SIG-M5 treated with dmso at 0.1 percent for 504 hours (cell line): ENCODE measurements around the gene CARMIL1.

ENCODE experiments used
- DNase-seq: peaks from one replicate; lab custom pipeline; 2025; ENCODE audit not compliant: unreplicated experiment; lab: John Stamatoyannopoulos, UW

Gene CARMIL1

DNA sequence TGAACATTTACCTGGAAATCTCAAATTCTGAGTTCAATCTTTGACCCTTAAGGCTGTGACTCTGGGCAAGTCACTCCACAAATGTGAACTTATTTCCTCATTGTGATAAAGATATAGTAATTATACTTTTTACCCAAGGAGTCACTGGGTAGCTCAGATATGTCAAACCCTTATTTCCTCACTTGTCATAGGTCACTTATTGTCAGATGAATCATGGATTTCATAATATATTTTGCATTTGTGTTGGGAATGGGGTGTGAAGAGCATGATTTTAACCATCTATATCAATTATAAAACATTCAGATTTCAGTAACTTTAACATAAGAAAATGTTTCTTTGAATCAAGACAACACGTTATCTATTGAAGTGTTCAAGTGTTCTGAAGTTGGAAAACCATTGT is 3.7 kb upstream of the CARMIL1 start:
- no peak for DNase-seq

DNA sequence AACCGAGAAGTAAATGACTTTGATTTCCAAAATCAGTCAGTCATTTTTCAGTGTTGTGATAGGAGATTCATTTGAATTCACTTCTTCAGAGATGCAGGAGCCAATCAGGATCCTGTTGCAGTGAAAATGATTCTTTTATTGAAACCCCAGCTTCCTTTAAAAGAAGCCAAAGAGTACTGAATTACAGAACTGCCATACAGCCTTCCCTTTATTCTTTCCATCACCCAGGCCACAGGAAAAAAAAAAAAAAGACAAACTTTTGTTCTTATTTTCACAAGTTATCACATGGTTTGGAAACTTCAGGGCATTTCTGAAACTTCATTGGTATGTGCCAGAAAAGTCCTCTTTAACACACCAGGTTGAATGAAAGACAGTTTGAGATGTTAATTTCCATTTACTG is 1.8 kb upstream of the CARMIL1 start:
- DNase-seq: no peak

DNA sequence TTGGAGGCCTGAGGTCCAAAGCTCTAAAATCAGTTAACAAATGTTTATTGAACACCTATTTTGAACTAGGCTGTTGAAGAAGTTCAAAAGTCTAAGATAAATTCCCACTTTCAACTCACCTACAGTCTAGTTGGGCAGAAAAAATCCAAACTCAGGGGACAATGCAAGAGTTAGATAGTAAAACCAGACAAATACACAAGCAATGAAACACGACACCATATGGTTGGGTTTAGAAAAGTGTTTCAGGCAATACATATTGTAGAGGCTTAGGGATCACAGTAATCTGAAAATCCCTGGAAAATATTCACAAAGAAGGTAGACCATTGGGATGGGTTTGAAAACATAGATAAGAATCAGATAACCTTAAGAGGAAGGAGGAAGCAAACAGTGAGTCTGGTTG is 1.3 kb upstream of the CARMIL1 start:
- DNase-seq: no peak

DNA sequence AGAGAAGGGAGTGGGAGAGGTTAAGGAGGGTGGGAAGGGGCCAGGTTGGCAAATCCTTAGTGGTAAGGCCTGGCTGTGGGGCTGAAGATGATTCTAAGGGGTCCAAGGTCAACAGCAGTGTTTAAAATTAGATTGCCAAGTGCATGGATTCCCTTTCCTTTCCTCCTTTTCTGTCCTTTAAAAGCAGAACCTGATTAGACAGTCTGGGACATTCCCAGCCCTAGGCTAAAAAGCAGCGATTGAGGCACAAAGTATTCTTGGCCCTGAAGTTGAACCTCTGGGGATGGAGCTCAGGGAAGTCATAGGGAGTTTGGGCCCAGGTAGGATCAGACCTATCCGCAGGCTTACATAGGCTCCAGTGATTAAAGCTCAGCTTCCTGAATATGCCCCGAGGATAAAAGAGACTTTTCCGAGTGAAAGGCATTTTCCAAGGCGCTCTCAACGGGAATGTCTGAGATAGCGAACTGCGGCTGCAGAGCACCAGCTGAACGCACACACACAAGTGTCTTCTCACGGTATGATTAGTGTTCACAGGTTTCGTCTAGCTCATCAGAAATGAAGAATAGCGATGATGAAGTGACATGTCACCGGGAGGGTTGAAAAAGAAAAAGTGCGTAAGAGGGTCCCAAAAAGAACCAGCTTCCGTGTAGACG is 787 bp upstream of the CARMIL1 start:
- no peak for DNase-seq

DNA sequence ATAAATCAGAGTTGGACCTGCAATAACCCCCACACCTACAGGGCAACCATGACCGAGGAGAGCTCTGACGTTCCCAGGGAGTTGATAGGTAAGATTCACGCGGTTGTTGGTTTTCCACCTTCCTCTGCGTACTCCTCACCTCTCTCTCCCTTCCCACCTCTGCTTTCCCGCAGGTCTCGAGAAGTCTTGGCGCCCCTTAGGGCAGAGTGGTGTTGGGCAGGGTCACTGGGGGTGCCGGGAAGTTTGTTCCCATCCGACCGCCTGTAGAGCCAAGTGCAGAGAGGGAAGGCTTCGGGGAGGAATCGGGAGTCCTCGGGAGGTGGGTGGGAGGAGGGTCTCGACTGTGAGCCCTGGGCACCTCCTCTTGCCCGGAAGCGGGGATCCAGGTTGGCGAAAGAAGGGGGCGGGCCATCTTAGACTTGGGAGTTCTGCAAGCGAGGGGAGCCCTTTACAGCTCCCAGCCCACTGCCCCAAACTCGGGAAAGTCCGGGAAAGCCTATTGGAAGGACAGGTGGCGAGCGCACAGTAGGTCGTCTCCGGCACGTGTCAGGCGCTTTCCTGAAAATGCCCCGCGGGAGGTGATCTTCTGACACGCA is 672 bp downstream of the CARMIL1 start:
- no peak for DNase-seq

DNA sequence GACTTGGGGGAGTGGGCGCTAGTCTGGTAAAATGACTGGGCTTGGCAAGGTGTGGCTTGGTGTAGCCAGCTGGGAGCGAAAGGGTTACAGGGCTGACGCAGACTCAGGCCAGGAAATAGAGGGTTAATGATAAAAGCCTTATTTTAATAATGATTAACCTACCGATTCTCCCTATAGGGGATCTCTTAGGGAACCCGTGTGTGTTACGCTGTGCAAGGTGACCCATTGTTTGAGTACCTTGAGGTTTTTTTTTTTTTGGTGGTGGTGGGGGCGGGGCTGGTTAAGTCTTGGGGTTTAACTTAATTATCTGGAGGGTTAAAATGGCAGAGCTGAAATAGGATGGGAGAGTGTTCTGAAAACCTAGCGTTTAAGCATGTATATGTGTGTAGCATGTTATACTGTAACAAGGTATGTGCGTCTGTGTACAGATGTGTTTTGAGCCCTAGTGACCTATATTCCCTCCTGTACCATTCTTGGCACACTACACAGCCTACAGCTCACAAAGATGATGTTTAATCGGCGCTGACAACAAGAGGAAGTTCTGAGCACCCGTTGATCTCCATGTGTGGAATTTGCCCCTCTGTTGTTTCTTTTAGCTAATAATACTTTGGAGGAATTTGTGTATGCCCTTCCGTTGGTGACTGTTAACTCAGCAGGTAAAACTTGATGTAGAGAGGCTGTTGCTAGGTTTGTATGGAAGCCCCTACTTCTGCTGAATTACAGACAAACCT is 1.3 kb downstream of the CARMIL1 start:
- DNase-seq: no peak

DNA sequence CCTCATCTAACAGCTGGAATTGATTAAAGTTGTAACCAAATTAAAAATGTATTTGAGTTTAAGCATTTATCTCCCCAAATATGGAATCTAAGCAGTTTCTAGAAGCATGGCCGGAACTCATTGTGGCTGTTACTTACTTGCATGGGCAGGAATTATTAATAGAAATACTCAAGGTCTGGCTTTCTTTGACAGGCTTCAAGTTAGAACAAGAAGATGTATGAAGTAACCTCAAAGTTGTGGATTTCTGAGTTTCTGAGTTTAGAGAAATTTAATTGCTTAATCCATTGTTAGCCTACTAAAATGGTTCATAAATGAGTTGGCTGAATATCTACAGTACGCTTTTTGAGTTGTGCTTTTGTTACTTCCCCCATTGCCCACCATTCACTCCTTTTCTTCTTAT is 7.7 kb downstream of the CARMIL1 start:
- DNase-seq: no peak

DNA sequence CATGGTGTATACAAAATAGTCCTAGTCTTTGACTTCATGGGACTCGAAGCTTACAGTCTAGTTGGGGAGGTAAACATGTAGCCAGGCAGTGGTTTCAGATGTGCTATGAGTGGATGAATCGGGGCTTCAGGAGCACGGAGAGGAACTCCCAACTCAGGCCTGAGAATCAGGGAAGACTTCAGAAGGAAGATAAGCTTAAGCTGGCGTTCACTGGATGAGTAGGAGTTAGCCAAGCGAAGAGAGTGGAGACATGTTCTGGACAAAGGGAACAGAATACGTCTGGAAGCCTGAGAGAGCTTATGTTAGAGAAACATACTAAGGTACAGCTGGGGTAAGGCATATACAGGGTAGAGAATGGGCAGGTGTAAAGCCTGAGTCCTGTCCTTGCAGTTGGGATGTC is 8.8 kb downstream of the CARMIL1 start:
- DNase-seq: no peak

DNA sequence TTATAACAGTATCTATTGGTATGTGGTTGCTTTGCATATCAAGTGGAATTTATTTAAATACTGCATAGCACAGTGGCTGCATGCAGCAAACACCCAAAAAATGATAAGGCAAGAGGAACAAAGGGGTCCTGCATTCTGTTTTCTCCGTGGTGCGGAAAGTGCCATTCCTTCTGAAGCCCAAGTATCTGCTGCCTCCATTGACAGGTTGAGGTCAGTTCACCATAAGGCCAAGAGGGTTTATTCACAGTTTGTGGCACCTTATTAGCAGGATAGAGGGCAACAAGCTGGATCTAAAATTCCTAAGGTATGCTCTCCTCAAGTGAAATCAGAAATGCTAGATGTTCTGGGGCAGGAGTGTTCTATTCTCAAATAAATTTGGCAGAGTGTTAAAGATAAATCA is 9.3 kb downstream of the CARMIL1 start:
- no peak for DNase-seq

DNA sequence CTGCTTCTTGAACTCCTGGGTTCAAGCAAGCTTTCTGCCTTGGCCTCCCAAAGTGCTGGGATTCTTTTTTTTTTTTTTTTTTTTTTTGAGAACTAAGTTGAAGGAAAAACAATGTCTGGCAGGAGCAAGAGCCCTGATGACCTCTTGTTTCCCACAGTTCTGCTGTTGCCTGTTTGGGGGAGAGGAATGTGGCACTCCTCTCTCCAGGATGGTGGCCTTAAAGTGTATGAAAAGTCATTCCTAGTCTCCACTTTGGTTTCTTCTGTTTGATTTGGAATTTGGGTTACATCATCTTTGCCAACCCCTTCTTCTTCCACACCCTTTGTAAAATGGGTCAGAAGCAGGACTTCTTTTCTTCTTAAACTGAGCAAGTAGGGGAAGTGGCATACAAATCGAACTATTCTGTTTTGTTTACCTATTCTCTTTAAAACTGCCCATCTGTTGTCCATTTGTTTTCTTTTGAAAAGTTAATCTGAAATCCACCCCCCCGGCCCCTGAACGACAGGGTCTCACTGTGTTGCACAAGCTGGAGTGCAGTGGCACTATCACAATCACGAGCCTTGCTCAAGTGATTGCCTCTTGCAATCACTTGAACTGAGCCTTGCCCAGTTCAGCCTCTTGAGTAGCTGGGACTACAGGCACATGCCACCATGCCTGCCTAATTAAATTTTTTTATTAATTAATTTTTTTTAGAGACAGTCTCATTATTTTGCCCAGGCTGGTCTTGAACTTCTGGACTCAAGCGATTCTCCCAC is 11.3 kb downstream of the CARMIL1 start:
- no peak for DNase-seq

DNA sequence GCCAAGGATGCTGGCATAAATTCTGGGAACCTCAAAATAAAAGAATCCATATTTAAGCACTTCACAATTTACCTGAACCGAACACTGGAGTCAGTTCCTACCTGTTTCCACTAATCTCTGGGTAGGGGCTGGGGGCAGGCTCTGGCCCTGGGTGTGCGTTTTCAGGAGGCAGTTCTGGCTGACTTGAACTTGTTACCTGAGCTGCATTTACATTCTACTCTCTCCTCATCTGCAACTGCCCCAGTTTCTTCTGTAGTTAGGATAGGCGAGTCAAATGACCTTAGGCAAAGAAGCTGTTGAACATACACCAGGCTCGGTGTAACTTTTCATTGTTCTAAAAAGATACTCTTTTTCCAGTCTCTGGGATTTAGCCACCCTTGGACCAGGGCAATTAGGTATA is 13.2 kb downstream of the CARMIL1 start:
- DNase-seq: no peak

DNA sequence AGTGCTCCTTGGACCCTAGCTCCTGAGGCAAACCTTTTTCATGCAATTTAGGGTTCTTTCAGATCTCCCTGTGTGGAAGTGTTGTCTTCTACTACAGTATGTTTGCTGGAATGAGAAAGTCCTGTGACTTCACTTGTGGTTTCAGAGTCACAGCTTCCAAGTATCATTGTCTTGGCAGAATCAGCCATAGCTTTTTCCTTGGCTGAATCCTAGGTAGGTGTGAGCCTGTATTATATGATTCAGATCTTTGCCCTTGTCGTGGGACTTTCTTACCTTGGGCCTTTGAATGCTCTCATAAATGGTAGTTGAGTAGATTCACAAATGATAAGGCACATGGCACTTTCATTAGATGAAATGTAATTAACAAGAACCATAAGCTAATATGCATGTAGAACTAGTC is 16.5 kb downstream of the CARMIL1 start:
- DNase-seq: no peak

DNA sequence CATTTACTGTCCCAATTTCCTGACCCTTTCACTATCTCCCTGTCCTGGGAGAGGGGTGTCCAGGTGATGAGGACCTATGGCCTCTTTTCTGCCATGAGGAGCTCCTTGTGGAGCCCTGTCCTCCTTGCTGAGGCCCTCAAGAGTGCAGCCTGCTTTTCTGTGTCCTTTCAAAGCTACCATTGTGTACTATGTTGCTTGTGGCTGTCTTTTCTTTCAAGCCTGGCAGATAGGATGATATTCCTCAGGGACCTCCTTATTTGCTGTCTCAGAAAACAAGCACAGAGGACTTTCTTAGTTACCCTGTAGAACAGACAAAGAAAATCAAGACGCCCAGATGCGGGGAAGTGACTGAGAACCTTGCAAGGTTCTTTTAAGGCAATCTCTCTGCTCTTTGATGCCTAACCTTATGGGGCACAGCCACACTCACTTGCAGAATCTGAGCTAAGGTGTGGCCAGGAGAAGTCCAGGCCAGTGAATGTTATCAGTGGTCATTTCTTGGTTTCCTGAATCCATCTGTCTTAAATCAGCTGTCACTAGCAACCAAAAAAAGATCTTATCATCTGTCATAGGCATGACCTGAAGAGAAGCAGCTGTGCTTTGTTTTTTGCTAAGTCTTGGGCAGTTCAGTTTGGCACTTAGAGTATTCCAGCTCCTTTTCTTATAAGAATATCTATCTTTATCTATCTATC is 17.2 kb downstream of the CARMIL1 start:
- no peak for DNase-seq

DNA sequence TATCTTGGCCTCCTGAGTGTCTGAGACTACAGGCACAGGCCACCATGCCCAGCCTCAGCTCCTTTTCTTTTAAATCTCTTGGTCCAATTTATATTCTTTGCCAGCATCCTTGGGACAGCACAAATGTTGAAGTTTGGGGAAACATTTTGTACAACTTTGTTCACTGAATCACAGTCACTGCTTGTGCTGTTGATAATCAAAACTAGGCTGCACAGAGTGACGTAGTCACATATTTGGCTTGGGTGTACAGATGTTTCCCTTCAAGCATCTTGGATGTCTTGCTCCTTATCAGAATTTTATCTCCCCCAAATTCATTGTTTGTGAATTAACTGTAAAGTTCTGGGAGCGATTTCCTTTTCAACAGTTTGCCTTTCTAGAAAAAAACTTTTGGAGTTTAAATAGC is 17.9 kb downstream of the CARMIL1 start:
- DNase-seq: no peak

DNA sequence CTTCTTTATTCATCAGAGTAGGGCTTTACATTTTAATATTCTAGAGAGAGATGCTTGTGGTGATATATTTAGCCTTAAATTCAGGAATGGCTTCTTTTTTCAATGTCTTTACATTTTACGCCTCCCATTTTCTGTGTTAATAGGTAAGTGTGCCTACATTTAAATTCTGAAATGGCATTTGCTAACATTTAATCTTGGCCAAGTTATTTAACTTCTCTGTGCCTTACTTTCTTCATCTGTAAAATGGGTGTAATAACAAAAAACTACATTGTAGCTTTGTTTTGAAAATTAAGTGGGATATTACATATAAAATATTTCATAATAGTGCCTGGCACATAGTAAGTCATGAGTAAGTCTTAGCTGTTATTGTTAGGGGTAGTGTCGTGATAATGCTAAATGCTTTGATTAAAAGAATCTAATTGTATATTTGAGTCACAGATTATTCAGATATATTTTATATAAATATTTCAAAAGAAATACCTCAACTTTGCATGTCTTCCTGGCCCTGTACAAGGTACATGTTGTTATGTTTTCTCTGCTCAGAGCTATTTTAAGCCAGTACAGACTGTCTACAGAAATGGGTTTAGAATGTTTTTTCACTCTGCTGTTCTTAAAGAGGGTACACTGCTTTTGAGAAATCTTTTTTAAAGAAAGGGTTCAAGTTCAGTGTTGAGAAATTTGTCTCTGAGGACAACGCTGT is 18.8 kb downstream of the CARMIL1 start:
- DNase-seq: no peak

DNA sequence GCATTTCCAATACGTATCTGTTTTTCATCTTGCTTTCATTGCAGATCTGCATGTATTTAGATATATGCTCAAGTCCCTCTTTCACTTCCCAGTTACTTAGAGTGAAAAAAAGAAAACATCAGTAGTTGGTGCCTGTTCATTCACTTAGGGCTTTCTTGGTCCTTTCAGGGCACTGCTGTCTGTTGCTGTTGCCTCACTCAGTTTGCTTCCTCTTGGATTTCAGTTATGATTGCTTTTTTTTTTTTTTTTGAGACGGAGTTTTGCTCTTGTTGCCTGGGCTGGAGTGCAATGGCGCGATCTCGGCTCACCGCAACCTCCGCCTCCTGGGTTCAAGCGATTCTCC is 19.3 kb downstream of the CARMIL1 start:
- peak; percentile 78 for DNase-seq

DNA sequence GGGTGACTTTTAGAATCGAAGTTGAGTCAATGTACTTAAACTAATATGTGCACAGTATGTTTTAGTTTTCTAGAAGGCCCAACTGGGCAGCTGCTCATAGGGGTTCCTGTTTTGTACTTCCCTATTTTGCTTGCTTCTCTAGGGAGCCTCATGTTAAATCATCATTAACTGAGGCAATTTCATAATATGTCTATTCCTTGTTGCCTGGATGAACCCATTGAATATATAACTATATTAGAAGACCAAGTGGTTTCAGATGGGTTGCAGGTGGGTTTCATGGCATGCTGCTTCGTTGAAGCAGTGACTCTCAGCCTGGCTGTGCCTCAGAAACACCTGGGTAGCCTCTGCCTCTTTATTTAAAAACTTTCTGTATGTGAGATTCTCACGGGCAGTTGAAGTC is 22.2 kb downstream of the CARMIL1 start:
- peak; percentile 87 for DNase-seq

DNA sequence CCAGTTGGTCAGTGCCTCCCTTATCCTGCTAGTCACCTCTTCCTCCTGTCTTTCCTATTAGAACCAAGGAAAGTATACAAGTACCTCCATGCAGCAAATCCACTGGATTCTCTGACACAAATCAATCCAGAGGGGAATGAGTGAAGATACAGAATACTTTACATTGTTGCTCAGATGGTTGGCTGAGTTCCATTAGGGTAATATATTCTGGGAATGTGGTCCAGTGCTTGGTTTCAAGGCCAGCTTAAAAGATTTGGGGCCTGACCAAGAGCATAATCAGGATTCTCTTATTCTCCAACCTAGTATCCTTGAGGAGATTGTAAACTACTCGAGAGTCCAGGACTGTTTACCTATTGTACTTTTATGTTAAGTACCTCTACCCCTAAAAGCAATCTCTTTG is 23.0 kb downstream of the CARMIL1 start:
- no peak for DNase-seq

DNA sequence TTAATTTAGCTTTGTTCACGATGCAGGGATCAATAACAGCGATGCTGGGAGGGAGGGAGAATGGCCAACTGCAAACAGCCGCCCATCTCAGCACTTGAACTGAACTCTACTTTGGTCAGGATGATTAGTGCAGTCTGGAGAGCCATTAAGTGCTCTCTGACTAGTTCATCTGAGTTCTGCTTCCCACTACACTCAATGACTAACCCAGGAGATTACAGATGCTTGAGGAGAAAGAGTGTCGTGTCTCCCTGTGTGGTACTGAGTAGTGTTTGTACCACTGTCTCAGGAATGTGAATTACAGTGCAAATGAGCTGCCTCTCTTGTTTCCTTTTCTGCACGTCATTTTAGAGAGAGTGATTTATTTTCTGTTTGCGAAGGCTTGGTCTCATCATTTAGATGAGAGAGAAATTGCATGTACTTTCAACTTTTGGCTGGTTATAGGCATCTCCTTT is 23.5 kb downstream of the CARMIL1 start:
- no peak for DNase-seq

DNA sequence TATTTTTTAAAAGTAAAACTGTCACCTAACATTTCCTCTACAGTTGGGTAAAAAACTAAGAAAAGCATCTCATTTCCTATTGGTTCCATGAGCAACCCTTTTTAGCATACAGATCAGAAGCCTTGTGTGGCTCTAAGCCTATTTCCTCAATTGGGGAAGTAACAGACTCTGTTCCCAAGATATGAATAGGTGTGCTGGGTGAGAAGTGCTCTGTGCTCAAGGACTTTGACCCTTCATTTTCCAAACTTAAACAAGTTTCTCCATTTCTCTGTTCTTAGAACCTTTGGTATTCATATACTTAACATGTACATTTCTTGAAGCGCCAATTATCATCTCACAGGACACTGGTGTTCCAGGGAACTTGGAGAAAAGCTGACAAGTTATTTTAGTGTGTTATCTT is 24.1 kb downstream of the CARMIL1 start:
- no peak for DNase-seq

DNA sequence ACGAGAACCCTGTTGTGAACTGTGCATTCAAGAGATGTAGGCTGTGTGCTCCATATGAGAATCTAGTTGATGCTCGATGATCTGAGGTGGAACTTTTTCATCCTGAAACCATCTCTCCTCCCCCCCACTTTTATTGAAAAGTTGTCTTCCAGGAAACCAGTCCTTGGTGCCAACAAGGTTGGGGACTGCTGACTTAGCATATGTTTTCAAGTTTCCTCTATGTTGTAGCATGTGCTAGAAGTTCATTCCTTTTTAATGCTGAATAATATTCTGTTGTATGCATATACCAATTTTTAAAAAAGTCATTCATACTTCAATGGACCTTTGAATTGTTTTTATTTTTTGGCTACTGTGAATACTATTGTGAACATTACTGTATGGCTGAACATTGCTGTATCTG is 27.2 kb downstream of the CARMIL1 start:
- no peak for DNase-seq
